B cell (primary cell): ENCODE measurements around the gene DAB1. TPM values are rescaled to one million over a fixed set of nuclear protein-coding genes. Genes with fewer than 3 reads are reported as not detected.

Experiments
- ATAC-seq: fragments of 200-7000 bp; cut with Tn5 transposase; one replicate; pipeline ENCODE4 v1.10.0; 2021; ENCODE audit warnings: low read depth, mild to moderate bottlenecking, moderate number of reproducible peaks, moderate library complexity
- CTCF ChIA-PET: fragments of 350-600 bp; sonication (Branson Sonifier 250); formaldehyde crosslinking; loops from one replicate; lab custom pipeline; 2021; ENCODE audit warnings: antibody characterized with exemption, inconsistent platforms; lab: Charles Lee
- POLR2A ChIA-PET: fragments of 350-600 bp; sonication (Branson Sonifier 250); formaldehyde crosslinking; loops from one replicate; lab custom pipeline; 2021; ENCODE audit warnings: antibody characterized with exemption; lab: Charles Lee
- DNase-seq: peaks from one replicate; pipeline ENCODE4 v3.0.0; 2013
- H2AFZ ChIP-seq: 2 replicates; pipeline ENCODE4 v1.6.1; 2012; ENCODE audit warnings: mild to moderate bottlenecking, low read depth, low read length; ENCODE audit not compliant: insufficient read depth, poor library complexity, severe bottlenecking
- H3K27ac ChIP-seq, 2 donors: 1 replicate in 1 of 2; 2 replicates in 1 of 2; pipeline ENCODE4 v1.5.1; 2012 to 2013; ENCODE audit warnings: low read length in 2 of 2, mild to moderate bottlenecking in 2 of 2, moderate library complexity in 1 of 2
- H3K27me3 ChIP-seq, 4 experiments: fragments of 200-600 bp in 1 of 4; sonication (generic) in 1 of 4; replicated peaks in 1 of 4; 1 replicate in 2 of 4; 2 replicates in 2 of 4; pipeline versions ENCODE4 v1.6.1 to v1.7.0; 2013 to 2016; ENCODE audit warnings: low read length in 3 of 4, mild to moderate bottlenecking in 2 of 4, mixed read lengths in 1 of 4, moderate library complexity in 1 of 4; ENCODE audit not compliant: insufficient read depth in 4 of 4, control insufficient read depth in 3 of 4; ENCODE audit errors: control extremely low read depth in 1 of 4
- H3K36me3 ChIP-seq, 2 experiments: replicated peaks in 1 of 2; 1 replicate in 1 of 2; 2 replicates in 1 of 2; pipeline versions ENCODE4 v1.6.1 to v1.7.1; 2013; ENCODE audit warnings: low read length in 1 of 2; ENCODE audit not compliant: insufficient read depth in 2 of 2, control insufficient read depth in 1 of 2; ENCODE audit errors: control extremely low read depth in 1 of 2, extremely low read depth in 1 of 2
- H3K4me1 ChIP-seq, 2 donors: fragments of 200-600 bp in 1 of 2; sonication (generic) in 1 of 2; 1 replicate in 1 of 2; 2 replicates in 1 of 2; pipeline versions ENCODE4 v1.5.1 to v1.6.1; 2013 to 2017; ENCODE audit warnings: low read length in 2 of 2; ENCODE audit not compliant: control insufficient read depth in 2 of 2, insufficient read depth in 2 of 2
- H3K4me2 ChIP-seq: replicated peaks from 2 replicates; pipeline ENCODE3; 2012; ENCODE audit warnings: mild to moderate bottlenecking, low read depth, low read length; ENCODE audit not compliant: poor library complexity, severe bottlenecking
- H3K4me3 ChIP-seq, 5 experiments: fragments of 200-600 bp in 1 of 5; sonication (generic) in 1 of 5; 1 replicate in 3 of 5; 2 replicates in 2 of 5; pipeline versions ENCODE4 v1.5.1 to v1.7.0; 2011 to 2016; ENCODE audit warnings: low read length in 4 of 5, mild to moderate bottlenecking in 4 of 5, low read depth in 2 of 5, control low read depth in 1 of 5, moderate library complexity in 1 of 5; ENCODE audit not compliant: insufficient read depth in 1 of 5; ENCODE audit errors: control extremely low read depth in 1 of 5, extremely low read depth in 1 of 5
- H3K79me2 ChIP-seq: fragments of 200-600 bp; sonication (generic); one replicate; pipeline ENCODE4 v1.6.0; 2016; ENCODE audit warnings: low read length; ENCODE audit not compliant: control insufficient read depth, insufficient read depth
- H3K9ac ChIP-seq: fragments of 200-600 bp; sonication (generic); 2 replicates; pipeline ENCODE4 v1.6.1; 2017; ENCODE audit warnings: mild to moderate bottlenecking, low read length, moderate library complexity
- H3K9me3 ChIP-seq, 3 donors: one replicate each; pipeline versions ENCODE4 v1.6.1 to v1.7.1; 2013; ENCODE audit warnings: low read length in 2 of 3; ENCODE audit not compliant: control insufficient read depth in 2 of 3, insufficient read depth in 1 of 3; ENCODE audit errors: control extremely low read depth in 1 of 3
- H4K20me1 ChIP-seq: 2 replicates; pipeline ENCODE4 v1.6.0; 2012; ENCODE audit warnings: mild to moderate bottlenecking, low read length; ENCODE audit not compliant: insufficient read depth, control insufficient read depth, poor library complexity, severe bottlenecking
- H3K27ac Mint-ChIP-seq: one replicate; pipeline ENCODE4 v1.8.0; 2021; ENCODE audit warnings: mixed read lengths
- H3K27me3 Mint-ChIP-seq: one replicate; pipeline ENCODE4 v1.8.0; 2021; ENCODE audit warnings: mixed read lengths
- H3K4me1 Mint-ChIP-seq: one replicate; pipeline ENCODE4 v1.8.0; 2021; ENCODE audit warnings: mixed read lengths
- H3K4me3 Mint-ChIP-seq: one replicate; pipeline ENCODE4 v1.8.0; 2021; ENCODE audit warnings: mixed read lengths
- H3K9me3 Mint-ChIP-seq: one replicate; pipeline ENCODE4 v1.8.0; 2022; ENCODE audit warnings: mixed read lengths; ENCODE audit not compliant: insufficient read depth
- EZH2 ChIP-seq: IDR thresholded peaks from 2 replicates; pipeline ENCODE4 v1.6.1; 2012; ENCODE audit warnings: borderline replicate concordance, low read depth, mild to moderate bottlenecking, moderate library complexity, low read length; ENCODE audit not compliant: insufficient read depth, poor library complexity, severe bottlenecking
- WGBS: methylation state at CpG from one replicate; pipeline ENCODE4 v1.1.5; 2013; ENCODE audit warnings: missing lambda C conversion rate; ENCODE audit not compliant: insufficient coverage; 5-methylcytosine and 5-hydroxymethylcytosine counted together
- intact Hi-C: fragments of 100-400 bp; cut with micrococcal nuclease; formaldehyde crosslinking; loops from one replicate; pipeline ENCODE4 v1.10.0; 2022
- polyA plus RNA-seq: library from polyadenylated mRNA; depleted of rRNA; stranded (reverse); fragments of >200 nt; gene quantifications from 2 replicates; pipeline ENCODE4 v1.2.3, GENCODE V29; 2012
- total RNA-seq, 2 donors: library from RNA; stranded (reverse); fragments of 120-200 nt in 1 of 2; gene quantifications; 1 replicate in 1 of 2; 2 replicates in 1 of 2; pipeline versions ENCODE4 v1.2.3 to v1.2.4, GENCODE V29; 2013 to 2022
- TF ChIP-seq, protein P1 (sequence below): fragments of 200-600 bp; IDR thresholded peaks from one replicate; pipeline ENCODE4 v1.8.0; 2022; ENCODE audit warnings: antibody characterized with exemption, mild to moderate bottlenecking

DAB1 gene
- total and polyA plus RNA-seq, 2 donors (not counting 1 experiment from before 2014, with no cell fraction given), result not detected

- H2AFZ ChIP-seq, result no peak overlapping the region
- no peaks in the 10 kb centered on the region for H3K9me3 ChIP-seq
- CTCF ChIA-PET, result no interaction called here
- H3K4me2 ChIP-seq, result no peak overlapping the region
- DNase-seq (no peak), ATAC-seq (no peak)
- H3K79me2 ChIP-seq, result no peaks in the 10 kb centered on the region
- H3K4me1 ChIP-seq, result no peaks in the 10 kb centered on the region
- Mint-ChIP-seq H3K9me3 (no peaks in the 10 kb centered on the region), H3K4me3 (no peak overlapping the region), H3K27me3 (peaks cover 3% of the 10 kb centered on the region), H3K4me1 (no peaks in the 10 kb centered on the region), H3K27ac (no peak overlapping the region)
- H3K27me3 ChIP-seq, result no peaks in the 10 kb centered on the region
- H3K4me3 ChIP-seq, result no peak overlapping the region
- intact Hi-C loops, result no loop called here
- no peaks in the 10 kb centered on the region for H4K20me1 ChIP-seq
- no peaks in the 10 kb centered on the region for H3K36me3 ChIP-seq
- H3K27ac ChIP-seq, result no peak overlapping the region
- TF ChIP-seq, protein P1, sequence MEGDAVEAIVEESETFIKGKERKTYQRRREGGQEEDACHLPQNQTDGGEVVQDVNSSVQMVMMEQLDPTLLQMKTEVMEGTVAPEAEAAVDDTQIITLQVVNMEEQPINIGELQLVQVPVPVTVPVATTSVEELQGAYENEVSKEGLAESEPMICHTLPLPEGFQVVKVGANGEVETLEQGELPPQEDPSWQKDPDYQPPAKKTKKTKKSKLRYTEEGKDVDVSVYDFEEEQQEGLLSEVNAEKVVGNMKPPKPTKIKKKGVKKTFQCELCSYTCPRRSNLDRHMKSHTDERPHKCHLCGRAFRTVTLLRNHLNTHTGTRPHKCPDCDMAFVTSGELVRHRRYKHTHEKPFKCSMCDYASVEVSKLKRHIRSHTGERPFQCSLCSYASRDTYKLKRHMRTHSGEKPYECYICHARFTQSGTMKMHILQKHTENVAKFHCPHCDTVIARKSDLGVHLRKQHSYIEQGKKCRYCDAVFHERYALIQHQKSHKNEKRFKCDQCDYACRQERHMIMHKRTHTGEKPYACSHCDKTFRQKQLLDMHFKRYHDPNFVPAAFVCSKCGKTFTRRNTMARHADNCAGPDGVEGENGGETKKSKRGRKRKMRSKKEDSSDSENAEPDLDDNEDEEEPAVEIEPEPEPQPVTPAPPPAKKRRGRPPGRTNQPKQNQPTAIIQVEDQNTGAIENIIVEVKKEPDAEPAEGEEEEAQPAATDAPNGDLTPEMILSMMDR, result no peak
- no peak for TF ChIP-seq EZH2
- WGBS, result 63% methylated on average over 1 of the region's 1 CpG
- H3K9ac ChIP-seq, result no peak overlapping the region
- POLR2A ChIA-PET, result no interaction called here
Measured at GRCh38 chr1:57061369-57061768, 362.5 kb downstream of the DAB1 start.

GRCh38 chr1:57060451-57060850 is 363.4 kb downstream of the DAB1 start:
- intact Hi-C loops, result no loop called here
- H3K4me2 ChIP-seq, result no peak overlapping the region
- POLR2A ChIA-PET, result interaction anchor here (0.6 kb wide), 1 partner anchor 997 kb away, joined by 4 read pairs; no protein-coding TSS in a partner anchor
- no peak overlapping the region for H3K4me3 ChIP-seq
- no peaks in the 10 kb centered on the region for H3K9me3 ChIP-seq
- no peak for DNase-seq
- WGBS, result 83% methylated on average over 2 of the region's 3 CpGs
- Mint-ChIP-seq H3K27ac (no peak overlapping the region), H3K4me1 (no peaks in the 10 kb centered on the region), H3K9me3 (no peaks in the 10 kb centered on the region), H3K27me3 (peaks cover 3% of the 10 kb centered on the region), H3K4me3 (no peak overlapping the region)
- no peaks in the 10 kb centered on the region for H3K36me3 ChIP-seq
- no peaks in the 10 kb centered on the region for H3K4me1 ChIP-seq
- H3K27ac ChIP-seq, result no peak overlapping the region
- H4K20me1 ChIP-seq, result no peaks in the 10 kb centered on the region
- H3K27me3 ChIP-seq, result no peaks in the 10 kb centered on the region
- CTCF ChIA-PET, result no interaction called here
- H3K9ac ChIP-seq, result no peak overlapping the region
- TF ChIP-seq, protein P1, result no peak
- no peak for TF ChIP-seq EZH2
- ATAC-seq, result no peak
- H3K79me2 ChIP-seq, result no peaks in the 10 kb centered on the region
- H2AFZ ChIP-seq, result no peak overlapping the region
